SK-N-SH (cell line): ENCODE measurements around the gene GHRH.

ENCODE experiments used
- CHD2 ChIP-seq: fragments of 150-350 bp; IDR thresholded peaks from 2 replicates; pipeline ENCODE4 v1.6.1; 2018; ENCODE audit warnings: low read length; ENCODE audit not compliant: partially characterized antibody
- EZH2phosphoT487 ChIP-seq: fragments of 200-600 bp; sonication (generic); IDR thresholded peaks from 2 replicates; pipeline ENCODE4 v1.6.1; 2017; ENCODE audit warnings: low read depth, mixed run types, mild to moderate bottlenecking, antibody characterized with exemption, moderate library complexity, borderline replicate concordance
- NFIC ChIP-seq: IDR thresholded peaks from 2 replicates; pipeline ENCODE4 v1.4.0; 2012; ENCODE audit warnings: borderline replicate concordance
- SIN3A ChIP-seq: IDR thresholded peaks from 2 replicates; pipeline ENCODE4 v1.6.1; 2012; ENCODE audit warnings: low read depth, mild to moderate bottlenecking, low read length, moderate library complexity, borderline replicate concordance
- TF ChIP-seq, protein P1 (sequence below): fragments of 200-600 bp; sonication (generic); IDR thresholded peaks from 2 replicates; pipeline ENCODE4 v1.6.1; 2017; ENCODE audit warnings: antibody characterized with exemption, mild to moderate bottlenecking, moderate library complexity
- TF ChIP-seq, protein P2 (sequence below): IDR thresholded peaks from 2 replicates; pipeline ENCODE4 v1.6.1; 2012; ENCODE audit warnings: mild to moderate bottlenecking, low read depth, low read length, moderate library complexity
- TF ChIP-seq, protein P3 (sequence below): IDR thresholded peaks from 2 replicates; pipeline ENCODE4 v1.4.0; 2012; ENCODE audit warnings: low read depth

DNA sequence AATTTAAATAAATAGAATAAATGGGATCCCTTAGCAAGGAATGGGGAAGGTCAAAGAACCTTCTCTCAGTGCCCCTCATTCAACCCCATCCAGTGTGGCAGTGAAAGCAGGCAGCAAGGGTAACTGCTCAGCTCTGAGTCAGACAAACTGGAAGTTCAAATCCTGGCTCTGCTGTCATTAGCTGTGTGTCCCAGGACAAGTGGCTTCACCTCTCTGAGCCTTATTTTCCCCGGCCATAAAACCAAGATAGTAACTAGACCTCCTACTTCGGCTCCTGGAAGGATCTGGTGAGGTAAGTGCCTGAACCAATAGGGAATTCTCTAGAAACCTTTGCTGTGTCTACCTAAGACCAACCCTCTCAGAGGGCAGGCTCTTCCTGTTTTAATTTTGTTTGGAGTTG, 4.1 kb downstream of the GHRH start:
- TF ChIP-seq, protein P1, sequence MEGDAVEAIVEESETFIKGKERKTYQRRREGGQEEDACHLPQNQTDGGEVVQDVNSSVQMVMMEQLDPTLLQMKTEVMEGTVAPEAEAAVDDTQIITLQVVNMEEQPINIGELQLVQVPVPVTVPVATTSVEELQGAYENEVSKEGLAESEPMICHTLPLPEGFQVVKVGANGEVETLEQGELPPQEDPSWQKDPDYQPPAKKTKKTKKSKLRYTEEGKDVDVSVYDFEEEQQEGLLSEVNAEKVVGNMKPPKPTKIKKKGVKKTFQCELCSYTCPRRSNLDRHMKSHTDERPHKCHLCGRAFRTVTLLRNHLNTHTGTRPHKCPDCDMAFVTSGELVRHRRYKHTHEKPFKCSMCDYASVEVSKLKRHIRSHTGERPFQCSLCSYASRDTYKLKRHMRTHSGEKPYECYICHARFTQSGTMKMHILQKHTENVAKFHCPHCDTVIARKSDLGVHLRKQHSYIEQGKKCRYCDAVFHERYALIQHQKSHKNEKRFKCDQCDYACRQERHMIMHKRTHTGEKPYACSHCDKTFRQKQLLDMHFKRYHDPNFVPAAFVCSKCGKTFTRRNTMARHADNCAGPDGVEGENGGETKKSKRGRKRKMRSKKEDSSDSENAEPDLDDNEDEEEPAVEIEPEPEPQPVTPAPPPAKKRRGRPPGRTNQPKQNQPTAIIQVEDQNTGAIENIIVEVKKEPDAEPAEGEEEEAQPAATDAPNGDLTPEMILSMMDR, result no peak
- TF ChIP-seq CHD2, result no peak
- TF ChIP-seq, protein P2, sequence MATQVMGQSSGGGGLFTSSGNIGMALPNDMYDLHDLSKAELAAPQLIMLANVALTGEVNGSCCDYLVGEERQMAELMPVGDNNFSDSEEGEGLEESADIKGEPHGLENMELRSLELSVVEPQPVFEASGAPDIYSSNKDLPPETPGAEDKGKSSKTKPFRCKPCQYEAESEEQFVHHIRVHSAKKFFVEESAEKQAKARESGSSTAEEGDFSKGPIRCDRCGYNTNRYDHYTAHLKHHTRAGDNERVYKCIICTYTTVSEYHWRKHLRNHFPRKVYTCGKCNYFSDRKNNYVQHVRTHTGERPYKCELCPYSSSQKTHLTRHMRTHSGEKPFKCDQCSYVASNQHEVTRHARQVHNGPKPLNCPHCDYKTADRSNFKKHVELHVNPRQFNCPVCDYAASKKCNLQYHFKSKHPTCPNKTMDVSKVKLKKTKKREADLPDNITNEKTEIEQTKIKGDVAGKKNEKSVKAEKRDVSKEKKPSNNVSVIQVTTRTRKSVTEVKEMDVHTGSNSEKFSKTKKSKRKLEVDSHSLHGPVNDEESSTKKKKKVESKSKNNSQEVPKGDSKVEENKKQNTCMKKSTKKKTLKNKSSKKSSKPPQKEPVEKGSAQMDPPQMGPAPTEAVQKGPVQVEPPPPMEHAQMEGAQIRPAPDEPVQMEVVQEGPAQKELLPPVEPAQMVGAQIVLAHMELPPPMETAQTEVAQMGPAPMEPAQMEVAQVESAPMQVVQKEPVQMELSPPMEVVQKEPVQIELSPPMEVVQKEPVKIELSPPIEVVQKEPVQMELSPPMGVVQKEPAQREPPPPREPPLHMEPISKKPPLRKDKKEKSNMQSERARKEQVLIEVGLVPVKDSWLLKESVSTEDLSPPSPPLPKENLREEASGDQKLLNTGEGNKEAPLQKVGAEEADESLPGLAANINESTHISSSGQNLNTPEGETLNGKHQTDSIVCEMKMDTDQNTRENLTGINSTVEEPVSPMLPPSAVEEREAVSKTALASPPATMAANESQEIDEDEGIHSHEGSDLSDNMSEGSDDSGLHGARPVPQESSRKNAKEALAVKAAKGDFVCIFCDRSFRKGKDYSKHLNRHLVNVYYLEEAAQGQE, result no peak
- no peak for TF ChIP-seq EZH2phosphoT487
- TF ChIP-seq NFIC, result no peak
- TF ChIP-seq SIN3A, result no peak
- TF ChIP-seq, protein P3, sequence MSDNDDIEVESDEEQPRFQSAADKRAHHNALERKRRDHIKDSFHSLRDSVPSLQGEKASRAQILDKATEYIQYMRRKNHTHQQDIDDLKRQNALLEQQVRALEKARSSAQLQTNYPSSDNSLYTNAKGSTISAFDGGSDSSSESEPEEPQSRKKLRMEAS, result no peak
